Body of pancreas (tissue), 4 donors: ENCODE measurements around the gene MPP4. TPM values are rescaled to one million over a fixed set of nuclear protein-coding genes. Genes with fewer than 3 reads are reported as not detected.
A peak's percentile ranks its signal among the peaks of the same experiment; 100 is the strongest.

Experiments
- ATAC-seq: fragments of 150-250 bp; one replicate; pipeline ENCODE4 v1.9.1; 2016
- DNase-seq, 4 donors: peaks; one replicate each; pipeline ENCODE4 v3.0.0-alpha.2; 2019
- H3K27ac ChIP-seq, 4 donors: fragments of 200-600 bp; sonication (generic); 1 replicate in 3 of 4; 2 replicates in 1 of 4; pipeline versions ENCODE4 v1.5.1 to v1.6.1; 2016 to 2019; ENCODE audit warnings: mild to moderate bottlenecking in 1 of 4, mixed read lengths in 1 of 4, moderate library complexity in 1 of 4
- H3K27me3 ChIP-seq, 2 donors: fragments of 200-600 bp; sonication (generic); one replicate each; pipeline ENCODE4 v1.6.0; 2016; ENCODE audit warnings: mild to moderate bottlenecking in 1 of 2
- H3K36me3 ChIP-seq, 2 donors: fragments of 200-600 bp; sonication (generic); replicated peaks in 1 of 2; 2 replicates each; pipeline ENCODE4 v1.5.1; 2016; ENCODE audit warnings: low read depth in 2 of 2; ENCODE audit not compliant: insufficient read depth in 1 of 2
- H3K4me1 ChIP-seq: fragments of 200-600 bp; sonication (generic); one replicate; pipeline ENCODE4 v1.6.0; 2016
- H3K4me3 ChIP-seq, 2 donors: fragments of 200-600 bp; sonication (generic); 1 replicate in 1 of 2; 2 replicates in 1 of 2; pipeline ENCODE4 v1.5.1; 2016 to 2019
- H3K9me3 ChIP-seq, 3 donors: fragments of 200-600 bp; sonication (generic); 1 replicate in 2 of 3; 2 replicates in 1 of 3; pipeline ENCODE4 v1.5.1; 2016
- POLR2A ChIP-seq, 3 donors: fragments of 450-650 bp; IDR thresholded peaks; one replicate each; pipeline ENCODE4 v1.6.1; 2016; ENCODE audit warnings: antibody characterized with exemption in 3 of 3, mild to moderate bottlenecking in 2 of 3
- WGBS, 2 donors: methylation state at CpG; one replicate each; pipeline ENCODE4 v1.1.5; 2017; 5-methylcytosine and 5-hydroxymethylcytosine counted together
- intact Hi-C: fragments of 100-400 bp; cut with DNase I; formaldehyde crosslinking; loops from one replicate; pipeline ENCODE4 v1.15.1; 2023
- total RNA-seq, 2 donors: library from RNA; depleted of rRNA; stranded (reverse); fragments of >200 nt; gene quantifications; one replicate each; pipeline ENCODE4 v1.1.0, GENCODE V29; 2016
- TF ChIP-seq, protein P1 (sequence below), 7 experiments: fragments of 450-650 bp in 4 of 7; fragments of 200-600 bp in 3 of 7; sonication (generic) in 3 of 7; IDR thresholded peaks; one replicate each; pipeline ENCODE4 v1.5.1; 2016 to 2019; ENCODE audit warnings: antibody characterized with exemption in 7 of 7

The MPP4 gene
- total RNA-seq, 2 donors from 2014 or later: not detected

DNA sequence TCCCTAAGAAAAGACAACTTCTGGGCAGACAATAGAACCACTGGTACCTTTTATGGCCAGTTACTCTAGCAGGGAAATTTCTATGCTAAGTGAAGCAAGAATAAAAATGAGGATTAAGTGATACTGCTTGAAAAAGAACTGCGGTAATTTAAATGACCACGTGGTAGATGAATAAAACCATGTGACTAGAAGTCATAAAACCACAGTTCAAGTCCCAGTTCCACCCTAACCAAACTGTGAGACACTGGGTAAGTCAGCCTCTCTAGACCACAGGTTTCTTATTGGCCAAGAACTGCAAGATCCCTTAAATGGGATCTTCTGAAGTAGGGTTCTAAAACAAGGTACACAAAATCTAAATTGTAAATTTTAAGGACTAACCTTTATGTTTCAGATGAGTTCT, 67.9 kb downstream of the MPP4 start:
- intact Hi-C loops: no loop called here
- H3K27ac ChIP-seq: no peak overlapping the region
- H3K27me3 ChIP-seq: no peaks in the 10 kb centered on the region
- no peaks in the 10 kb centered on the region for H3K9me3 ChIP-seq
- no peaks in the 10 kb centered on the region for H3K4me1 ChIP-seq
- peaks cover 0 to 2% of the 10 kb centered on the region in 2 donors for H3K36me3 ChIP-seq
- 77 to 87% methylated on average over 2 of the region's 2 CpGs for WGBS, 2 donors
- no peak for DNase-seq
- H3K4me3 ChIP-seq: no peak overlapping the region
- no peak for ATAC-seq
- TF ChIP-seq, protein P1, sequence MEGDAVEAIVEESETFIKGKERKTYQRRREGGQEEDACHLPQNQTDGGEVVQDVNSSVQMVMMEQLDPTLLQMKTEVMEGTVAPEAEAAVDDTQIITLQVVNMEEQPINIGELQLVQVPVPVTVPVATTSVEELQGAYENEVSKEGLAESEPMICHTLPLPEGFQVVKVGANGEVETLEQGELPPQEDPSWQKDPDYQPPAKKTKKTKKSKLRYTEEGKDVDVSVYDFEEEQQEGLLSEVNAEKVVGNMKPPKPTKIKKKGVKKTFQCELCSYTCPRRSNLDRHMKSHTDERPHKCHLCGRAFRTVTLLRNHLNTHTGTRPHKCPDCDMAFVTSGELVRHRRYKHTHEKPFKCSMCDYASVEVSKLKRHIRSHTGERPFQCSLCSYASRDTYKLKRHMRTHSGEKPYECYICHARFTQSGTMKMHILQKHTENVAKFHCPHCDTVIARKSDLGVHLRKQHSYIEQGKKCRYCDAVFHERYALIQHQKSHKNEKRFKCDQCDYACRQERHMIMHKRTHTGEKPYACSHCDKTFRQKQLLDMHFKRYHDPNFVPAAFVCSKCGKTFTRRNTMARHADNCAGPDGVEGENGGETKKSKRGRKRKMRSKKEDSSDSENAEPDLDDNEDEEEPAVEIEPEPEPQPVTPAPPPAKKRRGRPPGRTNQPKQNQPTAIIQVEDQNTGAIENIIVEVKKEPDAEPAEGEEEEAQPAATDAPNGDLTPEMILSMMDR (IDR thresholded peaks at IDR 0.05): no peak
- TF ChIP-seq POLR2A (IDR thresholded peaks at IDR 0.05): no peak

DNA sequence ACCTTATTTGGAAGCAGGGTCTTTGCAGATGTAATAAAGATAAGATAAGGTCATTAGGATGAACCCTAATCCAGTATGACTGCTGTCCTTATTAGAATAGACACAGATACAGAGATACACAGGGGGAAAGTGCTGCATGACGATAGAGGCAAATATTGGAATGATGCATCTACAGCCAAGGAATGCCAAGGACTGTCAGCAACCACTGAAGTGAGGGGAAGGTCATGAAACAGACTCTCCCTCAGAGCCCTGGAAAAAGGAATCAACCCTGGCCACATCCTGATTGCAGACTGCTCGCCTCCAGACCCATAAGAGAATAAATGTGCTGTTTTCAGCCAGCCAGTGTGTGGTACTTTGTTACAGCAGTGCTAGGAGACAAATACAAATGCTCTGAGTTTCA, 69.9 kb downstream of the MPP4 start:
- H3K4me1 ChIP-seq: no peaks in the 10 kb centered on the region
- H3K27ac ChIP-seq: no peak overlapping the region
- intact Hi-C loops: no loop called here
- H3K27me3 ChIP-seq: no peaks in the 10 kb centered on the region
- WGBS, 2 donors: 85 to 86% methylated on average over 2 of the region's 2 CpGs
- no peak for TF ChIP-seq POLR2A (IDR thresholded peaks at IDR 0.05)
- TF ChIP-seq, protein P1 (IDR thresholded peaks at IDR 0.05): no peak
- DNase-seq (no peak), ATAC-seq (no peak)
- no peaks in the 10 kb centered on the region for H3K9me3 ChIP-seq
- H3K36me3 ChIP-seq: no peaks in the 10 kb centered on the region
- no peak overlapping the region for H3K4me3 ChIP-seq

- WGBS, 2 donors: 84 to 85% methylated on average over 5 of the region's 5 CpGs
- Histone ChIP-seq H3K27me3 (no peaks in the 10 kb centered on the region), H3K4me1 (no peaks in the 10 kb centered on the region), H3K9me3 (no peaks in the 10 kb centered on the region), H3K4me3 (no peak overlapping the region), H3K36me3 (no peaks in the 10 kb centered on the region), H3K27ac (no peak overlapping the region)
- intact Hi-C loops: no loop called here
- peak in 1 of 4 donors; percentile 13 for DNase-seq
- TF ChIP-seq, protein P1 (IDR thresholded peaks at IDR 0.05): no peak
- no peak for TF ChIP-seq POLR2A (IDR thresholded peaks at IDR 0.05)
- no peak for ATAC-seq
Measured at GRCh38 chr2:201622306-201622970, 76.0 kb downstream of the MPP4 start.

- DNase-seq: no peak
- intact Hi-C loops: no loop called here
- TF ChIP-seq POLR2A (IDR thresholded peaks at IDR 0.05): no peak
- TF ChIP-seq, protein P1 (IDR thresholded peaks at IDR 0.05): no peak
- Histone ChIP-seq H3K4me1 (no peaks in the 10 kb centered on the region), H3K36me3 (no peaks in the 10 kb centered on the region), H3K4me3 (no peak overlapping the region), H3K9me3 (no peaks in the 10 kb centered on the region), H3K27me3 (no peaks in the 10 kb centered on the region), H3K27ac (no peak overlapping the region)
- 88 to 89% methylated on average over 4 of the region's 4 CpGs for WGBS, 2 donors
- no peak for ATAC-seq
Measured at GRCh38 chr2:201621293-201621999, 77.0 kb downstream of the MPP4 start.
